Measurements from ENCODE around the gene PPIL4.

Gene PPIL4

GRCh38 chr6:149472241-149472640, 73.6 kb downstream of the PPIL4 start:
- TF ChIP-seq CTCF (IDR thresholded peaks at IDR 0.05; ENCODE audit: borderline replicate concordance, extremely low read depth, low read length, poor library complexity, severe bottlenecking) (no peak), EZH2 (IDR thresholded peaks at IDR 0.05; ENCODE audit: borderline replicate concordance, low read depth, low read length, severe bottlenecking) (no peak)
- Histone ChIP-seq H3K9me3 (ENCODE audit: insufficient read depth, low read length, severe bottlenecking) (no peaks in the 10 kb centered on the region), H3K79me2 (ENCODE audit: insufficient read depth, low read length) (no peaks in the 10 kb centered on the region), H3K27me3 (ENCODE audit: insufficient read depth, low read length, poor library complexity) (no peaks in the 10 kb centered on the region), H3K36me3 (ENCODE audit: insufficient read depth, low read length) (no peaks in the 10 kb centered on the region), H4K20me1 (ENCODE audit: insufficient read depth, low read length) (no peaks in the 10 kb centered on the region), H3K27ac (ENCODE audit: low read length) (no peak overlapping the region), H3K9ac (ENCODE audit: low read depth, low read length) (no peak overlapping the region), H3K4me3 (ENCODE audit: low read depth in 1 of 2, low read length in 2 of 2) (no peak overlapping the region), H2AFZ (ENCODE audit: low read depth, low read length) (no peak overlapping the region), H3K4me2 (ENCODE audit: insufficient read depth, low read length) (no peak overlapping the region), H3K4me1 (ENCODE audit: insufficient read depth, low read length) (no peaks in the 10 kb centered on the region)
- ATAC-seq (ENCODE audit: insufficient read depth, low read depth) (no peak), DNase-seq (no peak)

- Histone ChIP-seq H3K9ac (ENCODE audit: low read depth, low read length) (no peak overlapping the region), H3K27me3 (ENCODE audit: insufficient read depth, low read length, poor library complexity) (no peaks in the 10 kb centered on the region), H3K4me1 (ENCODE audit: insufficient read depth, low read length) (no peaks in the 10 kb centered on the region), H2AFZ (ENCODE audit: low read depth, low read length) (no peak overlapping the region), H4K20me1 (ENCODE audit: insufficient read depth, low read length) (no peaks in the 10 kb centered on the region), H3K4me2 (ENCODE audit: insufficient read depth, low read length) (no peak overlapping the region), H3K79me2 (ENCODE audit: insufficient read depth, low read length) (no peaks in the 10 kb centered on the region), H3K9me3 (ENCODE audit: insufficient read depth, low read length, severe bottlenecking) (no peaks in the 10 kb centered on the region), H3K4me3 (ENCODE audit: low read depth in 1 of 2, low read length in 2 of 2) (no peak overlapping the region), H3K36me3 (ENCODE audit: insufficient read depth, low read length) (no peaks in the 10 kb centered on the region), H3K27ac (ENCODE audit: low read length) (no peak overlapping the region)
- ATAC-seq (ENCODE audit: insufficient read depth, low read depth): no peak
- no peak for DNase-seq
- TF ChIP-seq EZH2 (IDR thresholded peaks at IDR 0.05; ENCODE audit: borderline replicate concordance, low read depth, low read length, severe bottlenecking): no peak
- TF ChIP-seq CTCF (IDR thresholded peaks at IDR 0.05; ENCODE audit: borderline replicate concordance, extremely low read depth, low read length, poor library complexity, severe bottlenecking): no peak
These were observed 74.0 kb downstream of the PPIL4 start for GRCh38 chr6:149471801-149472200.

- Histone ChIP-seq H3K9ac (ENCODE audit: low read depth, low read length) (no peak overlapping the region), H3K27me3 (ENCODE audit: insufficient read depth, low read length, poor library complexity) (no peaks in the 10 kb centered on the region), H3K27ac (ENCODE audit: low read length) (no peak overlapping the region), H3K79me2 (ENCODE audit: insufficient read depth, low read length) (no peaks in the 10 kb centered on the region), H3K4me2 (ENCODE audit: insufficient read depth, low read length) (no peak overlapping the region), H3K9me3 (ENCODE audit: insufficient read depth, low read length, severe bottlenecking) (no peaks in the 10 kb centered on the region), H3K4me1 (ENCODE audit: insufficient read depth, low read length) (no peaks in the 10 kb centered on the region), H4K20me1 (ENCODE audit: insufficient read depth, low read length) (no peaks in the 10 kb centered on the region), H3K4me3 (ENCODE audit: low read depth in 1 of 2, low read length in 2 of 2) (no peak overlapping the region), H3K36me3 (ENCODE audit: insufficient read depth, low read length) (no peaks in the 10 kb centered on the region), H2AFZ (ENCODE audit: low read depth, low read length) (no peak overlapping the region)
- TF ChIP-seq CTCF (IDR thresholded peaks at IDR 0.05; ENCODE audit: borderline replicate concordance, extremely low read depth, low read length, poor library complexity, severe bottlenecking): no peak
- no peak for TF ChIP-seq EZH2 (IDR thresholded peaks at IDR 0.05; ENCODE audit: borderline replicate concordance, low read depth, low read length, severe bottlenecking)
- ATAC-seq (ENCODE audit: insufficient read depth, low read depth) (no peak), DNase-seq (no peak)
These were observed 74.9 kb downstream of the PPIL4 start for GRCh38 chr6:149470948-149471347.

GRCh38 chr6:149468179-149468578, 77.7 kb downstream of the PPIL4 start:
- Histone ChIP-seq H3K4me3 (ENCODE audit: low read depth in 1 of 2, low read length in 2 of 2) (no peak overlapping the region), H3K79me2 (ENCODE audit: insufficient read depth, low read length) (no peaks in the 10 kb centered on the region), H3K9ac (ENCODE audit: low read depth, low read length) (no peak overlapping the region), H3K4me1 (ENCODE audit: insufficient read depth, low read length) (no peaks in the 10 kb centered on the region), H3K36me3 (ENCODE audit: insufficient read depth, low read length) (no peaks in the 10 kb centered on the region), H3K9me3 (ENCODE audit: insufficient read depth, low read length, severe bottlenecking) (no peaks in the 10 kb centered on the region), H3K27ac (ENCODE audit: low read length) (no peak overlapping the region), H3K27me3 (ENCODE audit: insufficient read depth, low read length, poor library complexity) (no peaks in the 10 kb centered on the region), H4K20me1 (ENCODE audit: insufficient read depth, low read length) (no peaks in the 10 kb centered on the region), H2AFZ (ENCODE audit: low read depth, low read length) (no peak overlapping the region), H3K4me2 (ENCODE audit: insufficient read depth, low read length) (no peak overlapping the region)
- ATAC-seq (ENCODE audit: insufficient read depth, low read depth): no peak; the same call in 2 of the 3 replicates
- TF ChIP-seq EZH2 (IDR thresholded peaks at IDR 0.05; ENCODE audit: borderline replicate concordance, low read depth, low read length, severe bottlenecking) (no peak), CTCF (IDR thresholded peaks at IDR 0.05; ENCODE audit: borderline replicate concordance, extremely low read depth, low read length, poor library complexity, severe bottlenecking) (no peak)
- no peak for DNase-seq

All from DND-41 (cell line).